Measurements from ENCODE around the gene VEZT.

DNA sequence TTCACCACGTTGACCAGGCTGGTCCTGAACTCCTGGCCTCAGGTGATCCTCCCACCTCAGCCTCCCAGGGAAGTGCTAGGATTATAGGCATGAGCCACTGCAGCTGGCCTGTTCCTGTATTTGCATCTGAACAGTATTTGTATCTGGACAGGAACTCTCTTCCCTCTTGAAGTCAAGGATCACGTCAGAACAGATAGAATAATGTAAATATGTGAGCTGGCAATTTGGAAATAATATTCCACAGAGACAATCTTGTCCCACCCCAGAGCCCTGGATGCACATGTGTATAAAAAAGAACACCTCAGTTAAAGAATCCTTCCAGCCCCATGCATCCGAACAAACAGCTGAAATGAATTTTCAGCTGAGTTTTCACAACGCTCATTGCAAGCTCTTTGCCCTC, 118.3 kb downstream of the VEZT start:
- TF ChIP-seq, protein P1, sequence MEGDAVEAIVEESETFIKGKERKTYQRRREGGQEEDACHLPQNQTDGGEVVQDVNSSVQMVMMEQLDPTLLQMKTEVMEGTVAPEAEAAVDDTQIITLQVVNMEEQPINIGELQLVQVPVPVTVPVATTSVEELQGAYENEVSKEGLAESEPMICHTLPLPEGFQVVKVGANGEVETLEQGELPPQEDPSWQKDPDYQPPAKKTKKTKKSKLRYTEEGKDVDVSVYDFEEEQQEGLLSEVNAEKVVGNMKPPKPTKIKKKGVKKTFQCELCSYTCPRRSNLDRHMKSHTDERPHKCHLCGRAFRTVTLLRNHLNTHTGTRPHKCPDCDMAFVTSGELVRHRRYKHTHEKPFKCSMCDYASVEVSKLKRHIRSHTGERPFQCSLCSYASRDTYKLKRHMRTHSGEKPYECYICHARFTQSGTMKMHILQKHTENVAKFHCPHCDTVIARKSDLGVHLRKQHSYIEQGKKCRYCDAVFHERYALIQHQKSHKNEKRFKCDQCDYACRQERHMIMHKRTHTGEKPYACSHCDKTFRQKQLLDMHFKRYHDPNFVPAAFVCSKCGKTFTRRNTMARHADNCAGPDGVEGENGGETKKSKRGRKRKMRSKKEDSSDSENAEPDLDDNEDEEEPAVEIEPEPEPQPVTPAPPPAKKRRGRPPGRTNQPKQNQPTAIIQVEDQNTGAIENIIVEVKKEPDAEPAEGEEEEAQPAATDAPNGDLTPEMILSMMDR (conservative IDR thresholded peaks at IDR 0.05) = no peak
- no peak for TF ChIP-seq ZFX (IDR thresholded peaks at IDR 0.05)

Data from C4-2B (cell line).